Measurements from ENCODE around the gene UHRF1.

The UHRF1 gene

DNA sequence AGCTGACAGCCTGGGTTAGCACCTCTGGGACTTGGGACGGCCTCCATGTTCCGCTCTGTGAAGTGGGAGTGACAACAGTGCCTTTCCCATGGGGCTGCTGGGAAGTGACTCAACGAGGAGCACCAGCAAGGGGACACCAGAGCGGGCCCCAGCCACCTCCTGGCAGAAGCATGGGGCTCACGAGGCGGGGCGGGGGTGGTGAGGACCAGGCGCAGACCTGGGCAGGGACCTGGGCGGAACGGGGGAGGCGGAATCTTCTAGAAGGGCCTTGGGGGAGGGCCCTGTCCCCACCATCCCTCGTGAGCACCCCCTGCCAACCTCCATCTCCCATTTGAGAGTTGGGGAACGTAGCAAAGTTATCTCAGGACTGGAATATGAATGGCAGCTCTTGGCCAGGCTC lies 97.5 kb downstream of the UHRF1 start:
- Mint-ChIP-seq H3K27ac (no peak overlapping the region), H3K9me3 (no peaks in the 10 kb centered on the region), H3K4me3 (no peak overlapping the region), H3K4me1 (ENCODE audit: low read depth) (peaks cover 3% of the 10 kb centered on the region), H3K27me3 (ENCODE audit: low read depth) (no peaks in the 10 kb centered on the region), H3K36me3 (ENCODE audit: low read depth) (peaks cover 15% of the 10 kb centered on the region)
- no peak for DNase-seq (ENCODE audit: low spot score)
